Measurements from ENCODE around the gene KDM4B.
A peak's percentile ranks its signal among the peaks of the same experiment; 100 is the strongest.

The KDM4B gene

DNA sequence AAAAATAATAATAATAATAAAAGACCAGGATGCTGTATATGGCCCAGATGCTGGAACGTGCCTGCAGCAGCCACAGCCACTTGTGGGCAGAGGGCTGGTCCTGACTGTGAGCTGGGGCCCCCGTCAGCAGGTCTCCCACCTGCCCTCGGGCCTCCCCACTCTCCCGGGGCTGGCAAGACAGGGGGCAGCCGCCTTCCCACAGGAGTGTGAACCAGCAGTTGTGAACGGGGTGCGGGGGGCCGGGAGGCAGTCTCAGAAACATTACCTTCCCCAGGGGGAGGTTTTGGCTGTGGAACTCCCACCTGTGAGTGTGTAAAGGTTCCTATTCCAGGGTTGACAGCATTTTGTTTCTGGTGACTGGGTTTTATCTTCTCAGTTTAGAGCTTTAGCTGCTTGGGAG is 151.4 kb downstream of the KDM4B start:
- DNase-seq (ENCODE audit: low read depth in 2 of 2, low spot score in 1 of 2), result no peak

DNA sequence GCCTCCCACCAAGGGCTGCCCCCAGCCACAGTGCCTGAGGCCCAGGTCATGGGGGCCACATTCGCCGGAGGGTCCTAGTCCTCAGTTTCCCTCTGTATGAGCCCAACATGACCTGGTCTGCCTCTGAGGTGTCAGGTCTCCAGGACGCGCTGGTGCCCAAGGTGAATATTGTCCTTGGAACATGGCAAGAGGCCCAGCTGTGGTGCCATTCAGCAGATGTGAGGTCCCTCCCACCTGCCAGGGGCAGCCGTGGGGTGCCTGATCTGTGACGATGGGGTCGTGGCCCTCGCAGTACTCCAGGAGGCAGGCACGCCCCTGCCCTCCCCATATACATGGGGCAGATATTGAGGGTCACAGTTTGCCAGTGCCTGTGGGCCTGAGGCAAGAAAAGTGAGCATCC is 151.9 kb downstream of the KDM4B start:
- DNase-seq (ENCODE audit: low read depth in 2 of 2, low spot score in 1 of 2), result no peak

DNA sequence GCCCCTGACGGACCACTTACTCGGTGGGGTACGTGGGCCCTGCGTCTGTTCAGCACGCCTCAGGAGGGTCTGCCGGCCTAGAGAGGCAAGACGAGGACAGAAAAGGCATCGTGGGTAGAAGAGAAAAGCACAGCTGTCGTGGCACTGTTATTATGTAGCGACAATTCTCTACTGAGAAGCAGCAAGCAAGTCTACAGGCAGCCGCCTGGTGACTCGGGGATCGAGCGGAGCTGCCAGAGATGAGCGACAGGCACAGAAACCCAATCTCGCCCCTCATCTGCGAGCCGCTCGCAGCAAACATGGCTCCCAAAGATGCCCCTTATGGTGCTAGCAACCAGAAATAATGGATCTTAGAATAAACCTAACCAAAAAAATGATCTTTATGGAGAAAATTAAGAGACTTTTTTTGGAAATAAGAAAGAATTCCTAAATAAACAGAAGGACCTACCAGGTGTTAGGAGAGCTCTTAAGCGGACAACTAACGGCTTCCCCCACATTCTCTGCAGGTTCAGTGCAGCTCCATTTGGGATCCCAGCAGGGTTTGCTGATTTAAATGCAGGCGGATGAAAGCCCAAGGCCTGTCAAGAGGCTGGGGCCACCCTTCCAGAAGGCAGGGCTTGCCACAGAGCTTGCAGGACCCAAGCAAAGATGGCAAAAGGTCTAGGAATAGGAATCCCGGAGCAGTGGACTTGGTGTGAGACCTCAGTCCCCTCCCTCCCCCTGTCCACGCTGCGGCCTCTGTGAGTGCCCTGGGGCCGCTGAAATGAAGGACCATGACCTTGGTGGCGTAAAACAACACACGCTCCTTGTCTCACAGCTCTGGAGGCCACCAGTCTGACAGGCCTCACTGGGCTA is 152.6 kb downstream of the KDM4B start:
- DNase-seq (ENCODE audit: low read depth in 2 of 2, low spot score in 1 of 2), result no peak

DNA sequence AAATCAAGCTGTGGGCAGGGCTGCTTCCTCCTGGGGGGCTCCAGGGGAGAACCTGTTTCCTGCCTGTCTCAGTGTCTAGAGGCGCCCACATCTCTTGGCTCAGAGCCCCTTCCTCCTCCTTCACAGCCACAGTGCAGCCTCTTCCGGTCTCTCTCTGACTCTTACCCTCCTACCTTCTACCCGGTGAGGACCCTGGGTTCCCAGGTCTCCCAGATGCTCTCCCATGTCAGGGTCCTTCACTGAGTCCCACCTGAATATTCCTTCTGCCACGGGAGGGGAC is 153.1 kb downstream of the KDM4B start:
- no peak for DNase-seq (ENCODE audit: low read depth in 2 of 2, low spot score in 1 of 2)

DNA sequence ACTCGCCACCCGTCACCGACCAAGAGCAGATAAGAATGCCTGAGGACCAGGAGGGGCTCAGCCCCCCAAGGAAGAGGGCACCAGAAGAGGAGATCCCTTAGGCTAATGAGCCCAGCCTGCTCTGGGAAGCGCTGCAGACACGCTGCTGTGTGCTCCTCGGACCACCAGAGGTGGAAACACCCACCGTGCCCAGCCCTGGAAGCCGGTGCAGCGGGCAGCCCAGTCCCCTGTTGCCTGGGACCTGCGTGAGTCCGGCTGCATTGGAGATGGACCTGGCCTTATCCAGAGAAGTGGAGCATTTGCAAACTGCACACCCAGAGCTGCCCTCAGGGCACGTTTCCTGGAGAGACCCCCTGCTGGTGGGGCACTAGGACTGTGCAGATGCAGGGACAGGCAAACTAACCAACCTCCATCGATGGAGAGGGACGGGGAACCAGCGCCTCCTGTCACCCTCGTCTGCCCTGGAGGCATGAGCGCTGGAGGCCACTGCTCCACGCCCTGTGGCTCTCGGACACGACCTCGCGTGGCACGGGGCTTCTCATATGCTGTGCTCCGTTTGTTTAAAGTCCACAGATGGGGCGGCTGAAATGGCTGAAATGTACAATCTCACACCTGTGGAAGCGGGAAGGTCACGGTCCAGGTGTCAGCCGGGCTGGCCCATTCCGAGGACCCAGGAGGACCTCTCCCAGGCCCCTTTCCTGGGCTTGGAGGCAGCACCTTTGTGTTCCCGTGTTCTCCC is 153.9 kb downstream of the KDM4B start:
- no peak for DNase-seq (ENCODE audit: low read depth in 2 of 2, low spot score in 1 of 2)

DNA sequence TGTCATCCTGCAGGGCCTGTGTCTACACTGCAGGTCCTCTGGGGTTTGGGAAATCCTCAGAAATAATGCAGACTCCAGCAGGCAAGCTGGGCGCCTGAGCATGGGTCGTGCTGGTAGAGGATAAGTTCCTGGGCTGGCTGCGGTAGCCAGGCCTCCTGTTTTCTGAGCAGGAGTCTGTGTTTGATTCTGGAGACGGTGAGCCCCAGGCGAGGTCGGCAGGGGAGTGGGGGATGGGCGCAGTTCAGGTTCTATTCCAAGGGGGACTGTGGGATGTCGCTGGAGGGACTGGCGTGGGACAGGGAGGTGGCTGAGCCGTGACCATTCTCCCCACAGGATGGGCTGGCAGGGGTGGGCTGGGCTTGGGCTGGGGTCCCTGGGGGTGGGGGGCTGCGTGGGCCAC is 154.7 kb downstream of the KDM4B start:
- DNase-seq (ENCODE audit: low read depth in 2 of 2, low spot score in 1 of 2), result no peak

DNA sequence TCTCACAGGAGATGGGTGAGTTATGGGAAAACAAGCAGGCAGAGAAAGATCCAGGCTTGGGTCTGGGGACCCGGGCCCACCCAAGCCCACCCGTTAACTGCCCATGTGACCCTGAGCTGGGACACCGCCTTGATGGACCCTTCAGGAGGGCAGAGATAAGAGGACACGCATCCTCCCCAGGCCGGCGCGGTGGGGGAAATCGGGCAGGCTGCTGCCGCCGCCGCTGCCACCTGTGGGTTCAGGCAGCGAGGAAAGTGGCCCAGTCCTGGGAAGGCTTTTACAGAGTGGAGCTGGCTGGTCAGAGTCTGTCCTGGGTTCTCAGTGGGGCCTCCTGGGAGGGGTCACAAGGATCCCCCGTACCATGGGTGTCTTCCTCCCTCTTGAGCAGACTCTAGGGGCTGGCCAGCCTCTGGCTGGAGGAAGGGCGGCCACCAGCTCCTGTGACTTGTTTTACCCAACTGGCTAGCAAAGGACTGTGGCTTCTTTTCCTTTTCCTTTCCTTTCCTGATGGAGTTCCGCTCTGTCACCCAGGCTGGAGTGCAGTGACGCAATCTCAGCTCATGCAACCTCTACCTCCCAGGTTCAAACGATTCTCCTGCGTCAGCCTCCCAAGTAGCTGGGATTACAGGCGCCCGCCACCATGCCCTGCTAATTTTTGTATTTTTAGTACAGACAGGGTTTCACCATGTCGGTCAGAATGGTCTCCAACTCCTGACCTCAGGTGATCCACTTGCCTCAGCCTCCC is 155.4 kb downstream of the KDM4B start:
- no peak for DNase-seq (ENCODE audit: low read depth in 2 of 2, low spot score in 1 of 2)

DNA sequence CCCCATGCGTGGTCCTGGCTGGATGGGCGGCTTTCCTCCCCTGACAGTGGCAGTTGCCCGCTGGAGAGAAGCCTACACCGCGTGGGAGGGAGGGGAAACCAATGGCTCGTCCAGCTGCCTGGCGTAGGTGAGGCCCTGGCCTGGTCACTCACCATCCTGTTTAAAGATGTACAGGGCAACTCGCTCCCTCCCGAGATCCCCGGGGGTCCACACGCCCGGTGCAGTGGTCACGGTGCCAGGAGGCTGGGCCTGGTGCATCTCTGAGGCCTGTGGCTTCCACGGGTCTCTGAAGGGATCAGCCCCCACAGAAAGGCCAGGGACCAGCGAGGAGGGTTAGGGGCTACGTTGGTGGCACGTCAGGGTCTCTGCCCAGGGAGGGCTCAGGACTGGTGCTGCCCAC is 156.5 kb downstream of the KDM4B start:
- no peak for DNase-seq (ENCODE audit: low read depth in 2 of 2, low spot score in 1 of 2)

DNA sequence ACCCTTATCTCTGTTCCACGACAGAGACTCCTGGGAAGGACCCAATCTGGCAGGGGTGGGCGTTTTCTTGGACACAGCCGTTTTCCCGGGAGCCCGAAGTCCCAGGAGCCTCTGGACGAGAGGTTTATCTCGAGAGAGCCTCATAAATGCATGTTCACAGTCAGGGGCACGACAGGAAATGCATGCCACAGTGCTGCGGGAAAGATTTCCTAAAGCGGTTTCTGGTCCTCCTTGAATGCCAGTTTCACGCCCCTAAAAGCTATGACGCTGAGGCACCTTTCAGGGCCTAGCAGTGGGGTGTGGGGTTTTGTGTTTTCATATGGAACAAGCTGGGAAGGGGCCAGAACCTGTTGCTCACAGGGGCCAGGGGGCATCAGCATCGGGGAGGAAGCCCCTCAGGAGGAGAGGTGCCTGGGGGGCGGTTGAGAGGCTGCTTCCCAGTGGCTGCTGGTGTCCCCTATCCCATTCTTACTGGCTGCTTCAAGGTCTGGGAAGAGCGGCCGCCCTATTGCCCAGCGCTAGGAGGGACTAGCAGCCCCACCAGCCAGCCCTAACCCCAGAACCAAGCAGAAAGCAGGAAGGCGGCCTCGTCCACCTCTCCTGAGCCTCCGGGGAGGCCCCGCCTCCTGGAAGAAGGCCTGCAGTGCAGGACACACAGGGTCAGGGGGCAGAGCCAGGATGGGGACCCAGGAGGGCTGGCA is 157.0 kb downstream of the KDM4B start:
- DNase-seq (ENCODE audit: low read depth in 2 of 2, low spot score in 1 of 2), result no peak

DNA sequence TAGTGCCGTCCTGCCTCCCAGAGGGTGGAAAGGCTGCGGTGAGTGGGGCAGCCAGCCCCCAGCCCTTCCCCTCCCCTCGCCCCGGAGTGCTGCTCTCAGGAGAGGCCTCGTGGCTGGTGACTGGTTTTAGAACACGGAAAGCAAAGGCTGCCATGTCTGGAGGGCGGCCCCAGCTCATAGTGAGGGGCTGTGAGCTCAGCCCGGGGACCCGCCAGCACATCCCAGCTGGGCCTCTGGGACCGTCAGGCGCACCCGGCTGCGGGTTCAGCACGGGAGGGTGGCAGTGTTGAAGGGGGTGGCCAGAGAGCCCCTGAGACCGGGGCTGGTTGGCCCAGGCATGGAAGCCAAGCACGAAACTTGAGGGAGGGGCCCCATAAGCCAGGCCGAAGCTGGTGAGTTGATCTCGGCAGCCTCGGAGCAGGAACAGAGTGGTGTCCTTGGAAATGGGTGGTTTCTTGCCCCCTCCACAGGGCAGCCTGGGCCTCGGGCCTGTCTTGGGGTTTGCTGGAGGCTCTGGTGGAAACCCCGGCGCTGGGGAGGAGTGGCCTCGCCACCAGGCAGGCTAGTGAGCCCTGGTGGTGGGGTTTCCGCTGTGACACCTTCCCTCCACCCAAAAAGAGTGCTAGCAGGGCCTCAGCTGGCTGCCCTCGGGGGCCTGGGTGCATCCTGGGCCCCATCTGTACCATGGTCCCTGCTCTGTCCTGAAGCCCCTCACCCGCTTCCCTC is 157.7 kb downstream of the KDM4B start:
- no peak for DNase-seq (ENCODE audit: low read depth in 2 of 2, low spot score in 1 of 2)

DNA sequence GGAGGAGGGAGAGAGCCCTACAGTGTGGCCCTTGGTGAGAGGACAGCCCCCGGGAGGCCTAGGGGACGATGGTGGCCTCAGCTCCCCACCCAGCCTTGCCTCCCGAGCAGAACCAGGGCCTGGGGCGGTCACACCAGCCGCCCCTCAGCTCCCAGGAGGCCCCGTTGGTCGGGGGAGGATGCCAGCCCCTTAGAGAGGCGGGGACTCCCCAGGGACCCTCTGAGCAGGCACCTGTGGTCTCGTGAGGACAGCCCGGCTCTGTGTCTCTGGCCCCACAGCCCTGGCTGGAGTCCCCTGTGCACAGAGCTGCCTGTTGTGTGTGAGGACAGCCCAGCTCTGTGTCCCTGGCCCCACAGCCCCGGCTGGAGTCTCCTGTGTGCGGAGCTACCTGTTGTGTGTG is 158.8 kb downstream of the KDM4B start:
- DNase-seq (ENCODE audit: low read depth in 2 of 2, low spot score in 1 of 2), result no peak

DNA sequence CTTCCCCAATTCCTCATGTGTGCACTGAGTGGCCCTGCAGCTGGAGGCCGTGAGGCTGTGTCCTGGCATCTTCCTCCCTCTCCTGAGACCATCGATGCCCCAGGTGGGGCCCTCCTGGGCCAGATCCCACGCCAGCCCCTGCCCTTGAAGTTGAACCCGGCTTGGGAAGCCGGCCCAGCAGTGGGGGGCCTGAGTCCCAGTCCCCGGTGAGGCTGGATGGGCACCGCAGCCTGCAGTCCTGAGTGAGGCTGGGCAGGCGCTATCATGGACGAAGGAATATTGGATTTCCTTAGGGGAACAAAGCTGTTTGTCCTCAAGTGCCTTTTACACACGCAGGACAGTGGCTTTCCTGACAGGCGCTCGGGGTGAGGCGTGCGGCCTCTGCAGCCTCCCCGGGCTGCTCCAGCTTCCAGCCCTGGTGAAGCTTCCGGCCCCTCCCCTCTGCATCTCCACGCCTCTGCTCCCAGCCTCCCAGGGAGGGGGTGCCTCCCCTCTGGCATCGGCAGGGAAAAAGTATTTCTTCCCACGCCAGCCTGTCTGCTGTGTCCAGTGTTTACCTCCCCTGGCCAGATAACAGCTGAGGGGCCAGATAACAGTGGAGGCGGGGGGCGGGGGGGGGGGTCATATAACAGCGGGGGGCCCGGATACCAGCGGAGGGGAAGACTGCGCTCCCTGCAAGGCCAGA is 159.5 kb downstream of the KDM4B start:
- DNase-seq (ENCODE audit: low read depth in 2 of 2, low spot score in 1 of 2), result no peak

DNA sequence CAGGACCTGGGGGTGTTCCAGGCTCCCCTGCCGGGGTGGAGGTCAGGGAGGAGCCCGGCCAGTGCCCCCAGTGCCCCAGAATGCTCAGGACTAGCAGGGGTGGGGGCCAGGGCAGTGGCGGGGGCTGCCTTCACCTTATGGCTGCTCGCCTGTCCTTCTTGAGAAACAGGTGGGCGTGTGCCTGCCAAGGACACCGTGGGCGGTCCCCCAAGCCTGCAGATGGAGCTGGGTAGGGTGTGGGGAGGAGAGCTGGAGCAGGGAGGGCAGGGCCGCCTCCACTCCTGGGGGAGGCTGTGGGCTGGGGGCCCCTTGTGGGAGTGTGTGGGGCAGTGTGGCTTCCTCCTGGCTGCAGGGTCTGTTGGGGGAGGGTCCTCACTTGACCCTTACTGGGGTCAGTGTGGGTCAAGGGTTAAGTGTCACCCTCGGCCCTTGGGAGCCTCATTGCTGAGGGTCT is 160.1 kb downstream of the KDM4B start:
- DNase-seq (ENCODE audit: low read depth in 2 of 2, low spot score in 1 of 2), result no peak

DNA sequence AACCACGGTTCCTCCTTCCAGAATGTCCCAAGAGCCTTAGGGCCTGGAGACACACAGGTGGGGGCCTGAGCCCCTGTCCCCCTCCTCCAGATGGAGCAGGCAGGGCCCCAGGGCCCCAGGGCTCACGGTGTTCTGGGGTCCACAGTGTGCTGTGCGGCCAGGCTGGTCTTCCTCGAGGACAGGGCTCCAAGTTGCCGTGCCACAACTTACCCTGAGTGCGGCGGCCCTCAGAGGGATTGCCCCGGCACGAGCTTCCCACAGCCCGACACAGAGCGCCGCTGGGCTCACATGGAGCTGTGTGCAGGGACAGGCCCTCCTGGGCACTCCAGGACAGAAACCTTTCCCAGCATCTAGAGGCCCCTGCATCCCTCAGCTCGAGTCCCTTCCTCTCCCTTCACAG is 160.8 kb downstream of the KDM4B start:
- no peak for DNase-seq (ENCODE audit: low read depth in 2 of 2, low spot score in 1 of 2)

DNA sequence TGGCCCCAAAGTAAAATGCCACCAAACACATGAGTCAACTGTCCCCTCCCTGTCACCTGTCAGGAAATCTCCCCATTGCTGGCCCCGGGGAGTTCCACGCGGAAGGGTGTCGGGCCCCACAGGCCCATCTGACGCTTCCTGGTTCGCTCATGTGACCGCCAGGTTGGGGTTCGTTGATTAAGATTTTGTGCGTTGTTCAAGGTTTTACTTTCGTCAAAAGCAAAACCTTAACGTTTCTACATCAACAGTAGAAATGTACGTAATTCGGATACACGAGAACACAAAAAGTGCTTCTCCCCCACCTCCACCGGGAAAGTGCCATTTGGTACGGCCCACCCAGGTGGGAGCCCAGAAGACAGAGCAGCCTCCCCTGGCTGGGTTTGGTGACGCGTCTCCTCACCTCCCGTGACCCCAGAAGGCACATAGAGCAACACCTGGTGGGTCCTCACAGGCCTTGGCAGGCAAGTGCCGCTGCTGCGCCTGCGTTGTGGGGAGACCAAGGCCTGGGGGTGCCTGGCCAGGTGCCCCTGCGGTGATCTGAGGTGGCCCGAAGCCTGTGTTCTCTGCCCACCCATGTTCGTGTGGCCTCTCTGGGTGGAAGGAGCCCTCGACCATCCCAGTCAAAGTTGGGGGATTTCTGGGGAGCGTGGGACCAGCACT is 161.6 kb downstream of the KDM4B start:
- DNase-seq (ENCODE audit: low read depth in 2 of 2, low spot score in 1 of 2), result peak in 1 of 2 donors; percentile 56

DNA sequence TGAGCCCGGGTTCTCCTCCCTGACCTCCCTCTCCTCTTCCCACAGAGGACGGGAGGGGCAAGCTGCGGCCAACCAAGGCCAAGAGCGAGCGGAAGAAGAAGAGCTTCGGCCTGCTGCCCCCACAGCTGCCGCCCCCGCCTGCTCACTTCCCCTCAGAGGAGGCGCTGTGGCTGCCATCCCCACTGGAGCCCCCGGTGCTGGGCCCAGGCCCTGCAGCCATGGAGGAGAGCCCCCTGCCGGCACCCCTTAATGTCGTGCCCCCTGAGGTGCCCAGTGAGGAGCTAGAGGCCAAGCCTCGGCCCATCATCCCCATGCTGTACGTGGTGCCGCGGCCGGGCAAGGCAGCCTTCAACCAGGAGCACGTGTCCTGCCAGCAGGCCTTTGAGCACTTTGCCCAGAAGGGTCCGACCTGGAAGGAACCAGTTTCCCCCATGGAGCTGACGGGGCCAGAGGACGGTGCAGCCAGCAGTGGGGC is 162.2 kb downstream of the KDM4B start:
- DNase-seq (ENCODE audit: low read depth in 2 of 2, low spot score in 1 of 2), result no peak

DNA sequence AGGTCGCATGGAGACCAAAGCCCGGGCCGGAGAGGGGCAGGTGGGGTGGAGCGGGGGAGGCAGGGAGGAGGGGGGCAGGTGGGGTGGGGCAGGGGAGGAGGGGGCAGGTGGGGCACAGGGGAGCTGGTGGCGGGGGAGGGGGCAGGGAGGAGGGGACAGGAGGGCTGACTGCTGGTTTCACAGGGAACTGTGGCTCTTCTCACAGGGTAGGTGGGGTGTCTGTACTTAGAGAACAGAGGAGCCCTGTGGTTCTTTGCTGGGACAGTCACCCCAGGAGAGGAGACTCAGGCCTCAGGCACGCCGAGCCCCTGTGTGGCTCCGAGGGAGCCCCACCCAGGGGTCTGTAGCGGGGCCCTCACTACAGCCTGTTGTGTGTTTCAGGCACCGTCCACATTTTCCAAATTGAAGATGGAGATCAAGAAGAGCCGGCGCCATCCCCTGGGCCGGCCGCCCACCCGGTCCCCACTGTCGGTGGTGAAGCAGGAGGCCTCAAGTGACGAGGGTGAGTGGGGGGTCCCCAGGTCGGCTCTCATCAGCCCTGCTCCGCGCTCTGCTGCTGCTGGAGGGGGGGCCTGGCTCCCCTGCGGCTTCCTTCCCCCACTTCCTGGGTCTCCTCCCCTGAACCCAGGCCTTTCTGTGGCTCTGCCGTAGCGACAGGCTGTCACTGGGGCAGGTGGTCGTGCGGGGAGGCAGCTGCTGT is 162.7 kb downstream of the KDM4B start:
- DNase-seq (ENCODE audit: low read depth in 2 of 2, low spot score in 1 of 2), result no peak

DNA sequence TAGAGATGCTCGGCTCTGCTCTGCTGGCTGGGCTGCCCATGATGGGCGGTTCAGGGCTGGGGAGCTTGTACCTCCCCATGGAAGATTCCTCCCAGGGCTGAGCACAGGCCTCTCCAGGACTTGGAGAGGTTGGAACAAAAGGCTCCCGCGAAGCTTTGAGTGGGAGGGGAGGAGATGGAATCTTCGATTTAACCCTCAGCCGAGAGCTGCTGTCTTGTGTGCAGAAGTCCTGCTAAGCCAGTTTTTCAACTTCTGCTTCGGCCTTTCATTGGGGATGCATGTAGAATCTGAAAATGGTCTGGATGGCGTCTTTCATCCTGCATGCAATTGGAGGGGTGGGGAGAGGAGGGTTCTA is 163.3 kb downstream of the KDM4B start:
- DNase-seq (ENCODE audit: low read depth in 2 of 2, low spot score in 1 of 2), result no peak

Data from stimulated activated CD8-positive, alpha-beta memory T cell treated with anti-CD3 and anti-CD28 coated beads, Interleukin-4, amount 100 ng/mL, for 4 hours (primary cell).